SJSA1 (cell line): Measurements from ENCODE around the gene GPR32. TPM values are rescaled to one million over a fixed set of nuclear protein-coding genes. Genes with fewer than 3 reads are reported as not detected.
"Not testable (repeated sequence)": the region's sequence is repeated elsewhere in the genome, so short reads cannot be mapped to it uniquely, and the experiment has no call there.

Experiments used
- DNase-seq, 2 experiments: peaks; one replicate each; pipeline ENCODE4 v3.0.0-alpha.2; 2015 to 2020; ENCODE audit warnings: low spot score in 2 of 2, low read depth in 1 of 2
- H3K27ac ChIP-seq: fragments of 250-450 bp; sonication (Bioruptor Pico); 2 replicates; pipeline ENCODE4 v1.5.1; 2020; ENCODE audit warnings: mild to moderate bottlenecking, moderate library complexity
- H3K27me3 ChIP-seq: fragments of 250-450 bp; sonication (Bioruptor Pico); replicated peaks from 2 replicates; pipeline ENCODE4 v1.5.1; 2020; ENCODE audit warnings: mild to moderate bottlenecking, moderate library complexity
- H3K36me3 ChIP-seq: fragments of 250-450 bp; sonication (Bioruptor Pico); 2 replicates; pipeline ENCODE4 v1.5.1; 2020; ENCODE audit warnings: mild to moderate bottlenecking
- H3K4me1 ChIP-seq: fragments of 250-450 bp; sonication (Bioruptor Pico); replicated peaks from 2 replicates; pipeline ENCODE4 v1.6.1; 2021; ENCODE audit warnings: mild to moderate bottlenecking
- H3K4me3 ChIP-seq: fragments of 250-450 bp; sonication (Bioruptor Pico); 2 replicates; pipeline ENCODE4 v1.5.1; 2020; ENCODE audit warnings: mild to moderate bottlenecking
- H3K9me3 ChIP-seq: fragments of 250-450 bp; sonication (Bioruptor Pico); replicated peaks from 2 replicates; pipeline ENCODE4 v1.5.1; 2020; ENCODE audit warnings: mild to moderate bottlenecking
- total RNA-seq: library from RNA; depleted of rRNA; stranded (reverse); fragments of >200 nt; shearing (Covaris generic); gene quantifications from 2 replicates; pipeline ENCODE4 v1.2.3, GENCODE V29; 2014

GPR32 gene
- total RNA-seq, 1 experiment from 2014 or later = not detected

DNA sequence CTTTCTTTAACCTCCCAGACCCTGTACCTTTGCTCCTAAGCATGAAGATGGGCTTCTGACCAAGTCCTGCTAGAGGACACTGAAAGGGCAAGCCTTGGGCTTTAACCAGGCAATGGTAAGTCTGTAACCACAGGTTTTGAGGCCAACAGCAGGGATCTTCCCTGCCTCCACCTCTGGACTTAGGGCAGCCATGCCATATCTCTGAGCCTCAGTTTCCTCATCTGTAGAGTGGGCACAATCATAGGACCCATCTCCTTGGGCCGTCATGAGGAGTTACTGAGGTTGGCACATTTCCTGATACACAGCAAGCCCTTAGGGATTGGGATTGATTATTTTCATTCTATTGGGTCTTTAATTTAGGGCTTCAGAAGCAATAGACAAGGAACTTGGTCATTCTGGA lies 38.6 kb downstream of the GPR32 start:
- H3K4me1 ChIP-seq = no peaks in the 10 kb centered on the region; the same call in 1 of the 2 replicates
- no peaks in the 10 kb centered on the region for H3K27me3 ChIP-seq
- H3K4me3 ChIP-seq = no peak overlapping the region
- H3K9me3 ChIP-seq = no peaks in the 10 kb centered on the region
- no peak overlapping the region for H3K27ac ChIP-seq
- peaks cover 2% of the 10 kb centered on the region; the same call in 1 of the 2 replicates for H3K36me3 ChIP-seq
- DNase-seq = no peak

DNA sequence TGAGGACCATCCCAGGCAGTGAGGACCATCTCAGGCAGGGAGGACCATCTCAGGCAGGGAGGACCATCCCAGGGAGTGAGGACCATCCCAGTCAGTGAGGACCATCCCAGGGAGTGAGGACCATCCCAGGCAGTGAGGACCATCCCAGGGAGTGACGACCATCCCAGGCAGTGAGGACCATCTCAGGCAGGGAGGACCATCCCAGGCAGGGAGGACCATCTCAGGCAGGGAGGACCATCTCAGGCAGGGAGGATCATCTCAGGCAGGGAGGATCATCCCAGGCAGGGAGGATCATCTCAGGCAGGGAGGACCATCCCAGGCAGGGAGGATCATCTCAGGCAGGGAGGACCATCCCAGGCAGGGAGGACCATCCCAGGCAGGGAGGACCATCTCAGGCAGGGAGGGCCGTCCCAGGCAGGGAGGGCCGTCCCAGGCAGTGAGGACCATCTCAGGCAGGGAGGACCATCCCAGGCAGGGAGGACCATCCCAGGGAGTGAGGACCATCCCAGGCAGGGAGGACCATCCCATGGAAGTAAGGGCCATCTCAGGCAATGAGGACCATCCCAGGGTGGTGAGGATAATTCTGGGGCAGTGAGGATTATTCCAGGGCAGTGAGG lies 41.5 kb downstream of the GPR32 start:
- not testable (repeated sequence) for DNase-seq, H3K27me3 ChIP-seq, H3K9me3 ChIP-seq, H3K4me1 ChIP-seq, H3K36me3 ChIP-seq, H3K27ac ChIP-seq, H3K4me3 ChIP-seq

- Histone ChIP-seq H3K4me3 (no peak overlapping the region), H3K9me3 (no peaks in the 10 kb centered on the region), H3K27me3 (peaks cover 6% of the 10 kb centered on the region; the same call in 1 of the 2 replicates), H3K4me1 (no peaks in the 10 kb centered on the region), H3K27ac (no peak overlapping the region), H3K36me3 (no peaks in the 10 kb centered on the region)
- DNase-seq = no peak
Measured at GRCh38 chr19:50812474-50812873, 42.2 kb downstream of the GPR32 start.

DNA sequence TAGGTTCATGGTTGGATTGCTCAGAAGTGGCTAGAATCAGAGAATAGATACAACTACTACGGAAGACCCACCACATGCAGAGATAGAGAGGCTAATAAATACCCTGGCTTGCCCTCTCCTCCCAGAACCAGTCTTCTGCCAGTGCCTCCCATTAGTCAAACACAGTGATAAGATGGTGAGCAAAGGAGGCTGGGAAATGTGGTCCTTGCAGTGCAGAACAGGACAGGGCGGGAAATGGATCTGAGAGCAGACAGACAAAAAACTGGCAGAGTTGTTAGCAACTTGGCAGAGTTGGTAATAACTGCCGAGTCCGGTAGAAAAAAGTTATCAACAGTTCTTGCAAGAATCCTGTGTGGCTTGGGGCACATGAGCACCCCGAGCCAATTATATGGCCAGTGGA lies 44.6 kb downstream of the GPR32 start:
- no peaks in the 10 kb centered on the region for H3K36me3 ChIP-seq
- no peaks in the 10 kb centered on the region for H3K9me3 ChIP-seq
- no peaks in the 10 kb centered on the region; the same call in 1 of the 2 replicates for H3K4me1 ChIP-seq
- no peak for DNase-seq
- H3K4me3 ChIP-seq = no peak overlapping the region
- no peak overlapping the region for H3K27ac ChIP-seq
- peaks cover 21% of the 10 kb centered on the region for H3K27me3 ChIP-seq

- peaks cover 22% of the 10 kb centered on the region for H3K27me3 ChIP-seq
- no peak for DNase-seq
Measured at GRCh38 chr19:50815439-50815838, 45.2 kb downstream of the GPR32 start.

DNA sequence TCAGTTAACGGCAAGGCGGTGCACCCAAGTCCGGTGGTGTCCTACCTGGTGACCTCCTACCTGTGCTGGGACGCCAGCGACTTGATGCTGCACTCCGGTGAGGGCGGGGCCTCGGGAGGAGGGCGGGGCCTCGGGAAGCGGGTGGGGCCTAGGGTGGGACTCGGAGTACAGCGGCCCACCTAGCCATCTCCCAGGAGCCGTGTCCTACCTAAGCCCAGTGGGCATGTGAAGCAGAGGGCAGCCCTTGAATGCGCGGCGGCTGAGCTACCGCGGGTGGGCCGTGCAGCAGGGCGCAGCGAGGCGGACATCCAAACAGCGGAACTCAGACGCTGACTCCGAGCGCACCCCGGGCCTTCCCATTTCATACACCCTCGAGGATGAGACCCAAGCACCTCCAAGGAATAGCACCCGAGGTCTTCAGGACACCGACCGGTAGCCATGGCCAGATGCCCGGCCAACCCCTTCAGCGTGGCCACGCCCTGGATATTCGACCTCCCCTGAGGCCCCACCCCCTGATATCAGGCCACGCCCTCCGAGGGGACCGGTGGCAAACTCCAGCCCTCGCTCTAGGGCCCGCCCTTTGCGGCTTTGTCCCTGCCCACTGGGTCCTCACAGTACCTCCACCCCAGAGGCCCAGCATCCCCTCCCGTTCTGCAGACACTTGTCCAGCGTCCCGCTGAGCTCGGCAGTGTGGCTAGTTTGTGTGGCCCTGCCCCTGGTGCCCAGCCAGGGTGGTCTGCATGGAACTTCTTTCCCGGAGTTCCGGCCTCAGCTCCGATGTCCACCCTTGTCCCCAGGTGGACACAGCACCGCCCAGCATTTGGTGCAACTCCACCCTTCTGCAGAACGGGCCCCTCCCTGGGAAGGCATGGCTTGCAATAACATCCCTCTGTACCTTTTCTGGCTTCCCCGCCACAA lies 47.9 kb downstream of the GPR32 start:
- Histone ChIP-seq H3K27ac (no peak overlapping the region), H3K27me3 (peaks cover 39% of the 10 kb centered on the region), H3K36me3 (no peaks in the 10 kb centered on the region), H3K4me1 (no peaks in the 10 kb centered on the region; the same call in 1 of the 2 replicates), H3K9me3 (no peaks in the 10 kb centered on the region), H3K4me3 (peak overlapping the region; percentile 19; the same call in 1 of the 2 replicates)
- DNase-seq = peak in 1 of 2 experiments; percentile 63

More at GRCh38 chr19:50815439-50815838, 45.2 kb downstream of the GPR32 start:
- Histone ChIP-seq H3K4me1 (no peaks in the 10 kb centered on the region; the same call in 1 of the 2 replicates), H3K27ac (no peak overlapping the region), H3K4me3 (no peak overlapping the region), H3K36me3 (no peaks in the 10 kb centered on the region), H3K9me3 (no peaks in the 10 kb centered on the region)

DNA sequence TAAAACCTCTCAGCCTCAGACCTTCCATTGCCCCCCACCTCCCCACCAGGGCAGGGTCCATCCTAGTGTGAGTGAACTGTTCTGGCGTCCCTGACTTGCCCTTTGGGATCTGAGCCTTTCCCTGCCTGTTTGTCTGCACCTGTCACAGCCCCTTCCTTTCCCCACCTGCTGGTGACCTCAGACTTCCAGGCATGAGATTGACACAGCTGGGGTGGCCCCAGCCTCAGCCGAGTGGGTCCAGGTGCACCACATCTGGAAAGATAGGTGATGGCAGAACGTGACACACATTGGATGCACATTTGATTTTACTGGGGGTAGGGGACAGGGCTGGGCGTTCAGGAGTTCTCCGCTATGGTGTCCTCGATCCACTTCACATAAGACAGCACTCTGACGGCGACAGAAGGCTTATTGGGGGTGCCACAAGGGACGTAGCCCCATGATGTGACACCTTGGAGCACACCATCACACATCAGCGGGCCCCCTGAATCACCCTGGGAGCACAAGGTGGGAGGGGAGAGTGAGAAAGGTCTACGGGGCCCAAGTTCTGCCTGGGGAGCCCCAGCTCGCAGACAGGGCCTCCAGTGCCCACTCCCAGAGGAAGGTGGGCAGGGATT lies 48.7 kb downstream of the GPR32 start:
- peaks cover 39% of the 10 kb centered on the region for H3K27me3 ChIP-seq
- H3K27ac ChIP-seq = no peak overlapping the region
- no peaks in the 10 kb centered on the region for H3K9me3 ChIP-seq
- DNase-seq = no peak
- no peaks in the 10 kb centered on the region; the same call in 1 of the 2 replicates for H3K4me1 ChIP-seq
- H3K4me3 ChIP-seq = no peak overlapping the region
- H3K36me3 ChIP-seq = no peaks in the 10 kb centered on the region

GRCh38 chr19:50819636-50820035 lies 49.4 kb downstream of the GPR32 start:
- no peak for DNase-seq
- H3K27ac ChIP-seq = no peak overlapping the region
- no peak overlapping the region for H3K4me3 ChIP-seq
- peaks cover 39% of the 10 kb centered on the region for H3K27me3 ChIP-seq
- H3K4me1 ChIP-seq = no peaks in the 10 kb centered on the region; the same call in 1 of the 2 replicates
- H3K9me3 ChIP-seq = no peaks in the 10 kb centered on the region
- no peaks in the 10 kb centered on the region for H3K36me3 ChIP-seq

- no peaks in the 10 kb centered on the region for H3K36me3 ChIP-seq
Measured at GRCh38 chr19:50820086-50820485, 49.8 kb downstream of the GPR32 start.

GRCh38 chr19:50820549-50821247 lies 50.4 kb downstream of the GPR32 start:
- Histone ChIP-seq H3K27ac (no peak overlapping the region), H3K36me3 (no peaks in the 10 kb centered on the region), H3K4me1 (no peaks in the 10 kb centered on the region; the same call in 1 of the 2 replicates), H3K27me3 (peaks cover 33% of the 10 kb centered on the region), H3K4me3 (no peak overlapping the region), H3K9me3 (no peaks in the 10 kb centered on the region)
- DNase-seq = no peak

More at GRCh38 chr19:50820086-50820485, 49.8 kb downstream of the GPR32 start:
- no peak for DNase-seq
- H3K4me3 ChIP-seq = no peak overlapping the region
- peaks cover 37% of the 10 kb centered on the region for H3K27me3 ChIP-seq
- no peaks in the 10 kb centered on the region for H3K9me3 ChIP-seq
- H3K27ac ChIP-seq = no peak overlapping the region
- H3K4me1 ChIP-seq = no peaks in the 10 kb centered on the region; the same call in 1 of the 2 replicates

- peaks cover 33% of the 10 kb centered on the region for H3K27me3 ChIP-seq
- no peak overlapping the region for H3K4me3 ChIP-seq
- no peaks in the 10 kb centered on the region for H3K9me3 ChIP-seq
- no peaks in the 10 kb centered on the region for H3K36me3 ChIP-seq
- H3K4me1 ChIP-seq = no peaks in the 10 kb centered on the region; the same call in 1 of the 2 replicates
- no peak for DNase-seq
- no peak overlapping the region for H3K27ac ChIP-seq
Measured at GRCh38 chr19:50821248-50821612, 51.0 kb downstream of the GPR32 start.
